CD4-positive, CD25-positive, alpha-beta regulatory T cell (primary cell): ENCODE results near the gene PLA2G2C. TPM values are rescaled to one million over a fixed set of nuclear protein-coding genes. Genes with fewer than 3 reads are reported as not detected.
A peak's percentile ranks its signal among the peaks of the same experiment; 100 is the strongest.

ENCODE experiments used
- ATAC-seq, 2 donors: fragments of 150-1000 bp; cut with Tn5 transposase; one replicate each; pipeline ENCODE4 v1.10.0; 2021; ENCODE audit warnings: low read depth in 2 of 2, moderate number of reproducible peaks in 2 of 2, moderate library complexity in 1 of 2
- DNase-seq, 3 donors: peaks; one replicate each; pipeline versions ENCODE4 v3.0.0 to v3.0.0-alpha.2; 2012 to 2022; ENCODE audit warnings: mixed read lengths in 1 of 3
- H3K27ac ChIP-seq: one replicate; pipeline ENCODE4 v1.7.0; 2013; ENCODE audit warnings: mild to moderate bottlenecking, low read length; ENCODE audit not compliant: insufficient read depth, poor library complexity, severe bottlenecking
- H3K27me3 ChIP-seq: one replicate; pipeline ENCODE4 v1.7.0; 2013; ENCODE audit warnings: low read length; ENCODE audit not compliant: control insufficient read depth, insufficient read depth
- H3K36me3 ChIP-seq: one replicate; pipeline ENCODE4 v1.7.0; 2013; ENCODE audit warnings: mild to moderate bottlenecking, low read length, moderate library complexity; ENCODE audit not compliant: control insufficient read depth, insufficient read depth
- H3K4me1 ChIP-seq: 2 replicates; pipeline ENCODE4 v1.7.0; 2013; ENCODE audit warnings: mild to moderate bottlenecking, low read length; ENCODE audit not compliant: insufficient read depth, control insufficient read depth, poor library complexity, severe bottlenecking
- H3K4me3 ChIP-seq: one replicate; pipeline ENCODE4 v1.7.0; 2013; ENCODE audit warnings: low read depth, mild to moderate bottlenecking, low read length, moderate library complexity
- H3K9me3 ChIP-seq, 2 experiments: 1 replicate in 1 of 2; 2 replicates in 1 of 2; pipeline ENCODE4 v1.7.0; 2013; ENCODE audit warnings: low read length in 2 of 2, mild to moderate bottlenecking in 1 of 2, moderate library complexity in 1 of 2; ENCODE audit not compliant: control insufficient read depth in 2 of 2
- H3K27ac Mint-ChIP-seq, 3 donors: one replicate each; pipeline ENCODE4 v1.8.0; 2020 to 2022; ENCODE audit warnings: mild to moderate bottlenecking in 3 of 3, mixed read lengths in 3 of 3, moderate library complexity in 2 of 3
- H3K27me3 Mint-ChIP-seq: one replicate; pipeline ENCODE4 v1.8.0; 2022; ENCODE audit warnings: mild to moderate bottlenecking, mixed read lengths
- H3K36me3 Mint-ChIP-seq: one replicate; pipeline ENCODE4 v1.8.0; 2020; ENCODE audit warnings: mixed read lengths
- H3K4me1 Mint-ChIP-seq, 4 donors: one replicate each; pipeline ENCODE4 v1.8.0; 2020 to 2022; ENCODE audit warnings: mixed read lengths in 4 of 4, mild to moderate bottlenecking in 1 of 4
- H3K4me3 Mint-ChIP-seq, 4 donors: one replicate each; pipeline ENCODE4 v1.8.0; 2020 to 2022; ENCODE audit warnings: mild to moderate bottlenecking in 4 of 4, mixed read lengths in 4 of 4, moderate library complexity in 3 of 4
- H3K9me3 Mint-ChIP-seq, 7 donors: one replicate each; pipeline ENCODE4 v1.8.0; 2020 to 2022; ENCODE audit warnings: mixed read lengths in 7 of 7, mild to moderate bottlenecking in 3 of 7, moderate library complexity in 2 of 7
- polyA plus RNA-seq, 4 donors: library from polyadenylated mRNA; unstranded; fragments of 300-500 nt; fragmentation: Illumina TruSeq; gene quantifications; one replicate each; pipeline ENCODE4 v1.2.3, GENCODE V29; 2021
- total RNA-seq: library from RNA; stranded (reverse); gene quantifications from one replicate; pipeline ENCODE4 v1.2.3, GENCODE V29; 2022

Gene PLA2G2C
- total and polyA plus RNA-seq, 5 donors from 2014 or later = not detected

- no peaks in the 10 kb centered on the region for H3K4me1 Mint-ChIP-seq
- no peak overlapping the region for H3K27ac Mint-ChIP-seq
- H3K4me3 ChIP-seq = no peak overlapping the region
- H3K36me3 Mint-ChIP-seq = no peaks in the 10 kb centered on the region
- ATAC-seq (no peak), DNase-seq (no peak)
- peaks cover 21% of the 10 kb centered on the region for H3K27me3 Mint-ChIP-seq
- H3K4me3 Mint-ChIP-seq = no peak overlapping the region
- H3K27me3 ChIP-seq = peaks cover 3% of the 10 kb centered on the region
- H3K4me1 ChIP-seq = no peaks in the 10 kb centered on the region
- no peaks in the 10 kb centered on the region for H3K36me3 ChIP-seq
- H3K9me3 ChIP-seq = no peaks in the 10 kb centered on the region
- H3K9me3 Mint-ChIP-seq = no peaks in the 10 kb centered on the region
- H3K27ac ChIP-seq = no peak overlapping the region
Observed at GRCh38 chr1:20200966-20201365, 14.6 kb upstream of the PLA2G2C start.

- Mint-ChIP-seq H3K27me3 (peaks cover 21% of the 10 kb centered on the region), H3K36me3 (no peaks in the 10 kb centered on the region), H3K4me3 (no peak overlapping the region), H3K27ac (no peak overlapping the region), H3K4me1 (peaks cover 0 to 3% (median 0%) of the 10 kb centered on the region in 4 donors), H3K9me3 (no peaks in the 10 kb centered on the region)
- no peaks in the 10 kb centered on the region for H3K4me1 ChIP-seq
- ATAC-seq (no peak), DNase-seq (no peak)
- no peaks in the 10 kb centered on the region for H3K9me3 ChIP-seq
- H3K27me3 ChIP-seq = peaks cover 3% of the 10 kb centered on the region
- H3K36me3 ChIP-seq = no peaks in the 10 kb centered on the region
- no peak overlapping the region for H3K27ac ChIP-seq
- H3K4me3 ChIP-seq = no peak overlapping the region
Observed at GRCh38 chr1:20199840-20200239, 13.5 kb upstream of the PLA2G2C start.

GRCh38 chr1:20199403-20199802 is 13.1 kb upstream of the PLA2G2C start:
- no peaks in the 10 kb centered on the region for H3K9me3 Mint-ChIP-seq
- no peak overlapping the region for H3K27ac ChIP-seq
- no peak overlapping the region for H3K27ac Mint-ChIP-seq
- H3K27me3 ChIP-seq = peaks cover 3% of the 10 kb centered on the region
- no peaks in the 10 kb centered on the region for H3K9me3 ChIP-seq
- H3K4me1 ChIP-seq = no peaks in the 10 kb centered on the region
- ATAC-seq = no peak
- H3K36me3 Mint-ChIP-seq = no peaks in the 10 kb centered on the region
- no peak for DNase-seq
- H3K4me3 ChIP-seq = no peak overlapping the region
- H3K36me3 ChIP-seq = no peaks in the 10 kb centered on the region
- H3K27me3 Mint-ChIP-seq = peaks cover 21% of the 10 kb centered on the region
- H3K4me1 Mint-ChIP-seq = peaks cover 0 to 3% (median 0%) of the 10 kb centered on the region in 4 donors
- no peak overlapping the region for H3K4me3 Mint-ChIP-seq

GRCh38 chr1:20198918-20199317 is 12.6 kb upstream of the PLA2G2C start:
- Mint-ChIP-seq H3K27me3 (peaks cover 21% of the 10 kb centered on the region), H3K36me3 (no peaks in the 10 kb centered on the region), H3K9me3 (no peaks in the 10 kb centered on the region), H3K27ac (no peak overlapping the region), H3K4me3 (no peak overlapping the region), H3K4me1 (peaks cover 0 to 3% (median 0%) of the 10 kb centered on the region in 4 donors)
- no peak overlapping the region for H3K27ac ChIP-seq
- no peak overlapping the region for H3K4me3 ChIP-seq
- H3K4me1 ChIP-seq = no peaks in the 10 kb centered on the region
- H3K36me3 ChIP-seq = no peaks in the 10 kb centered on the region
- peaks cover 3% of the 10 kb centered on the region for H3K27me3 ChIP-seq
- DNase-seq (no peak), ATAC-seq (no peak)
- no peaks in the 10 kb centered on the region for H3K9me3 ChIP-seq

GRCh38 chr1:20198296-20198695 is 12.0 kb upstream of the PLA2G2C start:
- Histone ChIP-seq H3K27me3 (peaks cover 3% of the 10 kb centered on the region), H3K36me3 (no peaks in the 10 kb centered on the region), H3K9me3 (no peaks in the 10 kb centered on the region), H3K27ac (no peak overlapping the region), H3K4me3 (no peak overlapping the region), H3K4me1 (no peaks in the 10 kb centered on the region)
- peaks cover 0 to 3% (median 0%) of the 10 kb centered on the region in 4 donors for H3K4me1 Mint-ChIP-seq
- H3K27me3 Mint-ChIP-seq = peaks cover 21% of the 10 kb centered on the region
- H3K27ac Mint-ChIP-seq = no peak overlapping the region
- no peak for DNase-seq
- H3K4me3 Mint-ChIP-seq = no peak overlapping the region
- H3K9me3 Mint-ChIP-seq = no peaks in the 10 kb centered on the region
- H3K36me3 Mint-ChIP-seq = no peaks in the 10 kb centered on the region
- ATAC-seq = no peak

- Mint-ChIP-seq H3K9me3 (no peaks in the 10 kb centered on the region), H3K27ac (no peak overlapping the region), H3K4me3 (no peak overlapping the region), H3K4me1 (peaks cover 0 to 3% (median 0%) of the 10 kb centered on the region in 4 donors), H3K36me3 (no peaks in the 10 kb centered on the region), H3K27me3 (peaks cover 17% of the 10 kb centered on the region)
- H3K9me3 ChIP-seq = no peaks in the 10 kb centered on the region
- no peaks in the 10 kb centered on the region for H3K4me1 ChIP-seq
- no peak overlapping the region for H3K4me3 ChIP-seq
- peaks cover 3% of the 10 kb centered on the region for H3K27me3 ChIP-seq
- no peaks in the 10 kb centered on the region for H3K36me3 ChIP-seq
- H3K27ac ChIP-seq = no peak overlapping the region
- DNase-seq (no peak), ATAC-seq (no peak)
Observed at GRCh38 chr1:20197329-20197791, 11.0 kb upstream of the PLA2G2C start.

GRCh38 chr1:20195462-20195780 is 9.1 kb upstream of the PLA2G2C start:
- no peak overlapping the region for H3K4me3 Mint-ChIP-seq
- H3K27me3 ChIP-seq = peaks cover 3% of the 10 kb centered on the region
- no peaks in the 10 kb centered on the region for H3K36me3 Mint-ChIP-seq
- no peaks in the 10 kb centered on the region for H3K4me1 ChIP-seq
- H3K27me3 Mint-ChIP-seq = peaks cover 17% of the 10 kb centered on the region
- no peak for DNase-seq
- H3K4me3 ChIP-seq = no peak overlapping the region
- no peak for ATAC-seq
- H3K9me3 ChIP-seq = no peaks in the 10 kb centered on the region
- H3K4me1 Mint-ChIP-seq = peaks cover 0 to 3% (median 0%) of the 10 kb centered on the region in 4 donors
- no peaks in the 10 kb centered on the region for H3K36me3 ChIP-seq
- H3K9me3 Mint-ChIP-seq = no peaks in the 10 kb centered on the region
- no peak overlapping the region for H3K27ac ChIP-seq
- H3K27ac Mint-ChIP-seq = no peak overlapping the region

- no peak overlapping the region for H3K27ac ChIP-seq
- H3K36me3 Mint-ChIP-seq = no peaks in the 10 kb centered on the region
- H3K27ac Mint-ChIP-seq = no peak overlapping the region
- ATAC-seq = peak; percentile 62 to 75
- no peak overlapping the region for H3K4me3 Mint-ChIP-seq
- peak; percentile 40 to 68 (median 51) for DNase-seq
- H3K4me1 Mint-ChIP-seq = peaks cover 0 to 3% (median 0%) of the 10 kb centered on the region in 4 donors
- H3K4me1 ChIP-seq = no peaks in the 10 kb centered on the region
- no peaks in the 10 kb centered on the region for H3K36me3 ChIP-seq
- no peaks in the 10 kb centered on the region for H3K9me3 Mint-ChIP-seq
- H3K27me3 Mint-ChIP-seq = peaks cover 17% of the 10 kb centered on the region
- H3K27me3 ChIP-seq = peaks cover 3% of the 10 kb centered on the region
- no peak overlapping the region for H3K4me3 ChIP-seq
- no peaks in the 10 kb centered on the region for H3K9me3 ChIP-seq
Observed at GRCh38 chr1:20194757-20195461, 8.6 kb upstream of the PLA2G2C start.
